Body of pancreas (tissue), 4 donors: ENCODE measurements around the gene GRIK3.

ENCODE experiments used
- POLR2A ChIP-seq, 3 donors: fragments of 450-650 bp; IDR thresholded peaks; one replicate each; pipeline ENCODE4 v1.6.1; 2016; ENCODE audit warnings: antibody characterized with exemption in 3 of 3, mild to moderate bottlenecking in 2 of 3
- TF ChIP-seq, protein P1 (sequence below), 7 experiments: fragments of 450-650 bp in 4 of 7; fragments of 200-600 bp in 3 of 7; sonication (generic) in 3 of 7; IDR thresholded peaks; one replicate each; pipeline ENCODE4 v1.5.1; 2016 to 2019; ENCODE audit warnings: antibody characterized with exemption in 7 of 7

DNA sequence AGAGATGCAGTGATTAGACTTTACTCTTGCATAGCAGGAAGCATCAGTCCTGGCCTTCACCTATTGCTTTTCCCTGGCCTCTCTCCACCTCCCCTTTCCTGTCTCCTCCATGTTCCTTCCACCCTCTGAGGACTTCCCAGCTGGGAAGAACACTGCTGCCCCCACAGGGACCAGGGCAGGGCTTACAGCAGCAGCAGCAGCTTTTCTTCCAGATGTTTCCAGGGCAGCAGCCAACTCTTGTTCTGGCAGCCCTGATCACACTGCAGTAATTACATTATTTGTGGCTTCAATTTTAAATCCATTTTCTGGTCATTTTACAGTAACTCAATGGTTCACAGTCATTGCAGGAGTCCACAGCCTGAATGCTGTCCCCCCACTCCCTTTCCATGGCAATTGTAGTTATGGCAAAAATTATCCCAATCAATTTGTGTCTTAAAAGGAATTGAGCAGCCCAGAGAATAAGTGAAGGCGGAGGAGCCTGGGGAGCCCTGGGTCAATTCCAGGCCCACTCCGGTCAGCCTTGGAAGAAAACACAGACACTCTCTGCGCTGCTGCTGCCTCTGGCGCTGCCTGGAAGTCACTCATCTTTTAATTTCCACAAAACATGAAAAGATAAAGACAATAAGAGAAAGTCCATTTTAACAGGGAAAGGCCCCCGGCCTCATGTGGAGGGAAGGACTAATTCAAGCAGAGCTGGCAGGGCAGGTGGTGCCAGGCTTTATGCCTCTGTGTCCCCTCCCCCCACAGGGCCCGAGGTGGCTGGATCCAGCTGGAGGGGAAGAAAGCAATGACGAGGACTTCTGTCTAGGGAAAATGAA, 148.6 kb downstream of the GRIK3 start:
- TF ChIP-seq, protein P1, sequence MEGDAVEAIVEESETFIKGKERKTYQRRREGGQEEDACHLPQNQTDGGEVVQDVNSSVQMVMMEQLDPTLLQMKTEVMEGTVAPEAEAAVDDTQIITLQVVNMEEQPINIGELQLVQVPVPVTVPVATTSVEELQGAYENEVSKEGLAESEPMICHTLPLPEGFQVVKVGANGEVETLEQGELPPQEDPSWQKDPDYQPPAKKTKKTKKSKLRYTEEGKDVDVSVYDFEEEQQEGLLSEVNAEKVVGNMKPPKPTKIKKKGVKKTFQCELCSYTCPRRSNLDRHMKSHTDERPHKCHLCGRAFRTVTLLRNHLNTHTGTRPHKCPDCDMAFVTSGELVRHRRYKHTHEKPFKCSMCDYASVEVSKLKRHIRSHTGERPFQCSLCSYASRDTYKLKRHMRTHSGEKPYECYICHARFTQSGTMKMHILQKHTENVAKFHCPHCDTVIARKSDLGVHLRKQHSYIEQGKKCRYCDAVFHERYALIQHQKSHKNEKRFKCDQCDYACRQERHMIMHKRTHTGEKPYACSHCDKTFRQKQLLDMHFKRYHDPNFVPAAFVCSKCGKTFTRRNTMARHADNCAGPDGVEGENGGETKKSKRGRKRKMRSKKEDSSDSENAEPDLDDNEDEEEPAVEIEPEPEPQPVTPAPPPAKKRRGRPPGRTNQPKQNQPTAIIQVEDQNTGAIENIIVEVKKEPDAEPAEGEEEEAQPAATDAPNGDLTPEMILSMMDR (IDR thresholded peaks at IDR 0.05) = no peak
- no peak for TF ChIP-seq POLR2A (IDR thresholded peaks at IDR 0.05)
